NCI-H128 (cell line): ENCODE results near the gene CAPZB.

Source experiments
- DNase-seq: peaks from one replicate; lab custom pipeline; 2025; ENCODE audit not compliant: unreplicated experiment; lab: John Stamatoyannopoulos, UW

CAPZB gene

GRCh38 chr1:19336543-19336942, 148.8 kb downstream of the CAPZB start:
- DNase-seq: no peak

DNA sequence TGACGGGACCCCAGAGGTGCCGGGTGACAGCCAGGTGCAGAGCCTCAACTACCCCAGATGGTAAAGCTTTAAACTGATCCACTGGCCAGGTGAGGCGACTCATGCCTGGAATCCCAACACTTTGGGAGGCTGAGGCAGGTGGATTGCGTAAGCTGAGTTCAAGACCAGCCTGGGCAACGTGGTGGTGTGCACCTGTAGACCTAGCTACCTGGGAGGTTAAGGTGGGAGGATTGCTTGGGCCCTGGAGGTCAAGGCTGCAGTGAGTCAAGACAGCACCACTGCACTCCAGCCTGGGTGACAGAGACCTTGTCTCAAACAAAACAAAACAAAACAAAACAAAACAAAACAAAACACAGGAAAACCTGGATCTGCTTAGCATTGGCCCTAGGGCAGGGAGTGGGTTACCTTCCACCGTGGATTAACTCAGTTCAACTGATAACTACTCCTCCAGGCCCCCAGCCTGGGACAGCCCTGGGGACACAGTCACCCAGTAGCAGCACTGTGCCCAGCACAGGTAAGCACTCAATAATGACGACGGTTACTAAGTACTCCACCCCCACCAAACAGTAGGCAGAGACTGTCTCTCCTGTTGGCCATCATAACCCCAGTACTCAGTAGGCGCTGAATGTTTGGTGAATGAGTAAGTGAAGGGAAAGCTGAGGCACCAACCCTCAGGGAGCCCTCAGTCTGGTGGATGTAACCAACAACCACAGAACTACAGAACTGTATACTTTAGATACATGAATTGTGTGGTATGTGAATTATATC, 151.6 kb downstream of the CAPZB start:
- no peak for DNase-seq

DNA sequence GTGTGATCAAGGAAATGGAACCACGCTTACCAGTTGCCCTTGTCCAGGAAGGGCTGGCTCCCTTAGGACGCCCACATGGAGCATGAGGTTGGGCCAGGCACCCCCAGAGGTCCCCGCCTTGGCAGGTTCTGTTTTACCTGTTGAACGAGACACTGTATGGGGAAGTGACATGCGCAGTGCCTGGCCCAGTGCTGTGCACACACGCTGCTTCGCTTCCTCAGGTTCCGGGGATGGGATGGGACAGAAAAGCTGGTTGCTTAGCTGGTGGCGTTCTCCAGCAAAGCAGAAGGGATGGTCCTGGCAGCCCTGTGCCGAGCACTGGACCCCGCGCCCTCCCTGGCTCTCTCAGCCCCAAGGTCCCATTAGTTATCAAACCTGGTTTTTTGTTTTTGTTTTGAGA, 152.5 kb downstream of the CAPZB start:
- no peak for DNase-seq

- DNase-seq: no peak
Observed at GRCh38 chr1:19331262-19331878, 154.0 kb downstream of the CAPZB start.

DNA sequence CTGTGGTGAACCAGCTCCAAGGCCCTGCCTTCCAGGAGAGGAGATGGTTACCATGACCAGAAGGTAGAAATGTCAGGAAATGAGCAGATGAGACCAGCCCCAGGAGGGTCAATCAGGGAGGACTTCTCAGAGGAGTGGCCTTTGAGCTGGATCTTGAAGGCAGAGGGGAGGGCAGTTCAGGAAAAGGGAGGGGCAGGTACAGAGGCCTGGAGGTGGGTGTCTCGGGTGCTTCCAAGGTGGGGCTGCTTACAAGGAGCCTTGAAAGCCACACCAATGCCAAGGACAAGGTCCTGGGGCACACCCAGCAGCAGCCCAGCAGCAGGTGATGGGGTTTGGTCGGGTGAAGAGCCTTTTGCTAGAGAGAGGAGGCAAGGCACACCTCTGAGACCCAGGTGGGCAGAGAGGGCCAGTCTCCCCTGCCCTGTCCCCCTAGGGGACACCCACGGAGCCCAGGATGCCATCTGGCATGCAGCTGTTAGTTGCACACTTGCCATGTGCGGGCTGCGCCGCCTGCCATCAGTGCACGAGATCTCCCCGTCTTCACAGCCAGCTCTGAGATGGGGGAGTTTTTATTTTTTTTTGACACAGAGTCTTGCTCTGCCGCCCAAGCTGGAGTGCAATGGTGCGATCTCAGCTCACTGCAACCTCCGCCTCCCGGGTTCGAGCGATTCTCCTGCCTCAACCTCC, 154.7 kb downstream of the CAPZB start:
- no peak for DNase-seq

DNA sequence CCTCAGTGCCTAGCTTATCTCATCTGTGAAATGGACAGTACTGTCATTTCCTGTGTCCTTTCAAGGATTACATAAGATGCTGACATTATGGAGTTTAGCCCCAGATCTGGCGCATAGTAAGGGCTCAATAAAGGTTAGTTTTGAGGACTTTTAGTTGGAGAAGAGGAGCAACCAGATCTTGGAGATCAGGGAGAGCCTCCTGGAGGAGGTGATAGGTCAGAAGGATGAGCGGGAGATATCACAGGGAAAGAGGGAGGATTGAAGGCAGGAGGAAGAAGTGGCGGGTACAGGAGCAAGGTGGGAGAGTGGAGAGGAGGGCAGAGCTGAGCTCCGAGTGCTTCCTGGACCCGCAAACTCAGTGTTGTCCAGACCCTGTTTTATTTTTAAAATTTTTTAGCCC, 155.7 kb downstream of the CAPZB start:
- DNase-seq: no peak

- no peak for DNase-seq
Observed at GRCh38 chr1:19329188-19329587, 156.2 kb downstream of the CAPZB start.

- no peak for DNase-seq
Observed at GRCh38 chr1:19328486-19328885, 156.9 kb downstream of the CAPZB start.

DNA sequence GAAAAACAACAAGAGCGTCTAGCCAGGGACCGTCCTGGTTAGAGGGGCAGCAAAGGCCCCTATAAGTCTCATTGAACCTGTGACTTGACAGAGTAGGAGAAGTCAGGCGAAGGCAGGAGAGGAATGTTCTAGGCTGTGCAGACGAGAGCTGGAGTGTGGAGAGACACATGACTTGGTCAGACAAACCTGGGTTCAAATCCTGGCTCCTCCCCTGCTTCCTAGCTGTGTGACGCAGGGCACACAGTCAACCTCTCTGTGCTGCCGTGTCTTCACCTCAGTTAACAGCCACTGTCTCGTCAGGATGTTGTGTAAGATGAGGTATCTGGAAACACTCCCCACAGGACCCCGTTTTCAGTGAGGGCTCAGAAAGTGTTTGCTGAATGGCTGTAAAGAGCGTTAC, 157.6 kb downstream of the CAPZB start:
- DNase-seq: no peak

DNA sequence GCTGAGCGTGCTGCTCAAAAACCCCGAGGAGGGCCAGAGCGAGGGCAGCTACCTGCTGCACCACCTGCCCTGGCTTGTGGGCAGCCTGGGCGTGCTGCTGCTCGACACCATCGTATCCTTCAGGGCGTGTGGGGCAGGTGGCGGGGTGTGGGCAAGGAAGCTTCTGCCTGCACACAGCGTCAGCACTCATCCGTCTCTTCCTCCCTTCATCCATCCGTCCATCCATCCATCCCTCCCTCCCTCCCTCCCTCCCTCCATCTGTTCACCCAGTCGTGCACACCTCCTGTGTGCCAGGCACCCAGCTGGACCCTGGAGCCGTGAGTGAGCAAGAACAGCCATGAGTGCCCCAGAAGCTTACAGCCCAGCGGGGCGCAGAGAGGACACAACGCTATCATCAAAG, 158.0 kb downstream of the CAPZB start:
- no peak for DNase-seq

DNA sequence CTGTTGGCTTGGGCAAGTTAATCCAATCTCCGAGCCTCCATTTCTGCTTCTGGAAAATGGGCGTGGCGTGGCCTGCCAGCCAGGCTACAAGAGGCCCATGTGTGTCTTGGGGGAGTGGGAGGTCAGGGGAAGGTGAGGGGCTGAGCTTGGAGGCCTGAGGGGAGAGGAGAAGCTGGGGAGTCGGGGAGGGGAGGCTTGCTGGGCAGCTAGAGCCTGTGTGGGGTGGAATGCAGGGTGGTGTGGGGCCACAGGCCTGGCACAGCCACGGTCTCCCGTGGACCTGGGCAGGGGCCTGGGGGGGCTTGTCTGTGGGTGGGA, 158.6 kb downstream of the CAPZB start:
- DNase-seq: no peak

GRCh38 chr1:19325958-19326747, 159.2 kb downstream of the CAPZB start:
- DNase-seq: no peak

DNA sequence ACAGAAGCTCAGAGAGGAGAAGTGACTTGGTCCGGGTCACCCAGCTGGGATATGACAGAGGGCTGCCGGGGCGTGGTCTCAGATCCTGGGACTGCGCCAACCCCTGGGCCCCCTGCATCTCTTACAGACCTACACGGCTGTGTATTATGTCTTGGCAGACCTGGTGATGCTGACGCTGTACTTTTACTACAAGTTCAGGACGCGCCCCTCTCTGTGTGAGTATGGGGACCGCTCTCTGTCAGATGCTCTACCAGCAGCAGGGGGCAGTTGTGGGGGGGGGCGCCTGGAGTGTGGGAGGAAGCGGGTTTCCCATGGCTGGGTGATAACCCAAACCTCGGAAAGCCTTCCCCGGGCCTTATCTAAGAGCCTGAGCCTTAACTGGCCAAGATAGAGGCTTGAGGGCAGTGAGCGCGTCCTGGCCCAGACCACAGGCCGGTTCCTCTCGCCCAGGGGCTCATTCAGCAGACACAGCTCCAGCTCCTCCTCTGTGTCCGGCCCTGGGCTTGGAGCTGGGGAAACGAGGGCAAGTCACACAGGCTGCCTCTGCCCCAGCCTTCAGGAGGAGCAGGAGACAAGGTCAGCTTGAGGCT, 159.9 kb downstream of the CAPZB start:
- no peak for DNase-seq

DNA sequence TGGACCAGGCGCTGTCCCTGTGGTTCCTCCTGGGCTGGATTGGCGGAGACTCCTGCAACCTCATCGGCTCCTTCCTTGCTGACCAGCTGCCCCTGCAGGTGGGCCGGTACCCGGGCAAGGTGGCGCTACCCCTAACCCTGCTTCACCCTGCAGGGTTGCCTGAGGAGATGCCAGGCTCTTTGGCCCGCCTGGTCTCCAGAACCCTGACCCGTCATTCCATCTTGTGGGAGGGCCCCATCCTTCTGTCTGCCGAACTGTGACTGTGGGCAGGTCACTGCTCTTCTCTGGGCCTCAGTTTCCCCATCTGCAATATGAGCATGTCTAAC, 160.7 kb downstream of the CAPZB start:
- DNase-seq: no peak

DNA sequence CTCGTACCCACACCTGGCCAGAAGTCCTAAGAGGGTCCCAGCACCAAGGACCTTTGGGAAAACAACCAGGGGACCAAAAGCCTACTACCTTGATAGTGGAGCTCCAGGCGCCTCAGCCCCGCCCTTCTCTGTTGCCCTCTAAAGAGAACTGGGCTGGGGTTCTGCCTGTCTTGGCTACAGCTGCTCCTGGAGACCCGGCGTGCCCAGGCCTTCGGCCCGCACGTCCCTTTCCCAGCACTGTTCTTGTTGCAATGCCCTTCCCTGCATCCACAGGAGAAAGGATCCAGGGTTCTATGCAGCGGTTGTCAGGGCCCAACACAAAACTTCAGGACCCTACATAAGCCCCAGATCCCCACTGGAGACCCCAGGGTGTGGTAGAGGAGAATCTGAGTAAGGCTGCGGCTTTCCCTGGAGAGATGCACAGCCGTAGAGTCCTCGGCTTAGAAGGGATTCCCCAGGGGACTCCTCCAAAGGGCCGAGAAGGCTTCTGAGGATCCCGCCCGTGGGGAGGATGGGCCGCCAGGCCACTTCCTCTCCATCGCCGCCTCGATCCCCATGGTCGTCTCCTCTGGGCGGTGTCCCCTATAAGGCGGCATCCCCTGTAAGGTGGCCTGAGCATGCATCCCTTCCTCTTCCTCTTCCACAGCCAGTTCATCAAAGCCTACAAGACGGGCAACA, 161.2 kb downstream of the CAPZB start:
- no peak for DNase-seq

DNA sequence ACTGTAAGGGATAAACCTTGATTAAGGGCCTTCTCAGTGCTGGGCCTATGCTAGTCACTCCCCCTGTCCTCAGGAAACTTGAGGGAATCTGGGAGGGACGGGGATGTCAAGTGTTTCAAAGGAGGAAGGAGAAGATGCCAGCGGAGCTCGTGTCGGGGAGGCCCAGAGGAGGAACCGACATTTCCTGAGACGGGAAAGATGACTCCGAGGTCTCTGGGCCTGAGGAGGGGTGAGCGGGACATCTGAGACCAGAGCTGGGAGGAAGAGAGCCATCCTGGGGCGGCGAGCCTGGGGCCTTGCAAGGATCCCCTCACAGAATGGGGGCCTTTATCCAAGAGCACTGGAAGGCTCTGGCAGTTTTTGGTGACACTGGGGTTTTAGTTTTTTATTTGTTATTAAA, 162.9 kb downstream of the CAPZB start:
- no peak for DNase-seq

DNA sequence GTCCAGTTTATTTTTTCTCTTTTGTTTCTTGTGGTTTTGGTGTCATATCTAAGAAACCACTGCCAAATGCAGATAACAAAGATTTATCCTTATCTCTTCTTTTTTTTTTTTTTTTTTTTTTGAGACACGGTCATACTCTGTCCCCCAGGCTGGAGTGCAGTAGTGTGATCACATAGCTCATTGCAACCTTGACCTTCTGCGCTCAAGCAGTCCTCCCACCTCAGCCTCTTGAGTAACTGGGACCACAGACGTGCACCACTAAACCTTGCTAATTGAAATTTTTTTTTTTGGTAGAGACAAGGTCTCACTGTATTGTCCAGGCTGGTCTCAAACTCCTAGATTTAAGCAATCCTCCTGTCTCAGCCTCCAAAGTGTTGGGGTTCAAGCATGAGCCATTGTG, 164.3 kb downstream of the CAPZB start:
- DNase-seq: no peak

DNA sequence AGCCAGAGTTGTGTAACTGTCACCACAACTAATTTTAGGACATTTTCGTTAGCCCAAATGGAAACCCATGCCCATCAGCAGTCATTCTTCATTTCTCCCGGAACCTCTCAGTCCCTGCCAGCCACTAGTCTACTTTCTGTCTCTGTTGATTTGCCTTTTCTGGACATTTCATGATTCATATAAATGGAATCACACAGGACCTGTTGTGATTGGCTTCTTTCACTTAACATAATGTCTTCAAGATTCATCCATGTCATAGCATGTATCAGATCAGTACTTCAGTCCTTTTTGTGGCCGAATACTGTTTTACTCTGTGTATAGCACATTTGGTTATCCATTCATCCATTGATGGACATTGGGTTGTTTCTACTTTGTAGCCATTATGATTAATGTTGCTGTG, 166.1 kb downstream of the CAPZB start:
- DNase-seq: no peak

- no peak for DNase-seq
Observed at GRCh38 chr1:19317126-19317910, 168.0 kb downstream of the CAPZB start.
